H9 (cell line): ENCODE measurements around the gene VGF. TPM values are rescaled to one million over a fixed set of nuclear protein-coding genes. Genes with fewer than 3 reads are reported as not detected.

ENCODE experiments used
- DNase-seq: peaks from one replicate; pipeline ENCODE4 v3.0.0-alpha.2; 2017
- H2AFZ ChIP-seq: one replicate; pipeline ENCODE4 v1.6.1; 2013; ENCODE audit warnings: mild to moderate bottlenecking, low read length, control low read depth, moderate library complexity
- H2AK5ac ChIP-seq: 2 replicates; pipeline ENCODE4 v1.6.1; 2013; ENCODE audit warnings: low read length, control low read depth, mixed read lengths; ENCODE audit not compliant: insufficient read length
- H2BK120ac ChIP-seq: one replicate; pipeline ENCODE4 v1.6.1; 2013; ENCODE audit warnings: low read depth, mild to moderate bottlenecking, low read length, control low read depth, inconsistent platforms; ENCODE audit not compliant: poor library complexity, severe bottlenecking
- H2BK12ac ChIP-seq: 2 replicates; pipeline ENCODE4 v1.6.1; 2013; ENCODE audit warnings: low read length, control low read depth, mixed read lengths, low read depth; ENCODE audit not compliant: insufficient read length
- H2BK15ac ChIP-seq: 2 replicates; pipeline ENCODE4 v1.6.1; 2013; ENCODE audit warnings: low read depth, low read length, control low read depth
- H2BK20ac ChIP-seq: one replicate; pipeline ENCODE4 v1.6.1; 2013; ENCODE audit warnings: low read depth, mild to moderate bottlenecking, low read length, control low read depth, inconsistent platforms; ENCODE audit not compliant: poor library complexity, severe bottlenecking
- H2BK5ac ChIP-seq: 2 replicates; pipeline ENCODE4 v1.6.1; 2013; ENCODE audit warnings: low read length, control low read depth, mixed read lengths; ENCODE audit not compliant: insufficient read length
- H3K14ac ChIP-seq: 2 replicates; pipeline ENCODE4 v1.6.1; 2013; ENCODE audit warnings: low read length, control low read depth; ENCODE audit not compliant: insufficient read depth
- H3K18ac ChIP-seq: 2 replicates; pipeline ENCODE4 v1.6.1; 2013; ENCODE audit warnings: low read depth, mild to moderate bottlenecking, mixed read lengths, low read length, control low read depth; ENCODE audit not compliant: insufficient read length
- H3K23ac ChIP-seq: 2 replicates; pipeline ENCODE4 v1.6.1; 2013; ENCODE audit warnings: low read length, control low read depth, mixed read lengths, low read depth; ENCODE audit not compliant: insufficient read length
- H3K23me2 ChIP-seq: 2 replicates; pipeline ENCODE4 v1.6.1; 2013; ENCODE audit warnings: low read depth, mild to moderate bottlenecking, mixed read lengths, low read length, control low read depth; ENCODE audit not compliant: insufficient read length, poor library complexity, severe bottlenecking
- H3K27ac ChIP-seq: 2 replicates; pipeline ENCODE4 v1.5.1; 2013; ENCODE audit warnings: low read length, control low read depth, mixed read lengths, low read depth; ENCODE audit not compliant: insufficient read length
- H3K27me3 ChIP-seq: 2 replicates; pipeline ENCODE4 v1.6.1; 2013; ENCODE audit warnings: low read length, control low read depth, inconsistent platforms; ENCODE audit not compliant: insufficient read depth
- H3K4ac ChIP-seq: 2 replicates; pipeline ENCODE4 v1.6.1; 2013; ENCODE audit warnings: low read depth, mild to moderate bottlenecking, control low read depth, inconsistent platforms, low read length, moderate library complexity
- H3K4me1 ChIP-seq: 2 replicates; pipeline ENCODE4 v1.6.1; 2013; ENCODE audit warnings: low read length, control low read depth, inconsistent platforms; ENCODE audit not compliant: insufficient read depth
- H3K4me2 ChIP-seq: 2 replicates; pipeline ENCODE4 v1.6.1; 2013; ENCODE audit warnings: low read length, control low read depth, mixed read lengths; ENCODE audit not compliant: insufficient read length, insufficient read depth
- H3K56ac ChIP-seq: 2 replicates; pipeline ENCODE4 v1.6.1; 2013; ENCODE audit warnings: low read depth, mild to moderate bottlenecking, mixed read lengths, low read length, control low read depth; ENCODE audit not compliant: insufficient read length
- H3K79me1 ChIP-seq: 2 replicates; pipeline ENCODE4 v1.6.1; 2013; ENCODE audit warnings: low read depth, mild to moderate bottlenecking, moderate library complexity, low read length, control low read depth, inconsistent platforms; ENCODE audit not compliant: insufficient read depth, poor library complexity, severe bottlenecking
- H3K79me2 ChIP-seq: 2 replicates; pipeline ENCODE4 v1.6.1; 2013; ENCODE audit warnings: low read length, control low read depth, inconsistent platforms; ENCODE audit not compliant: insufficient read depth
- H3K9ac ChIP-seq: 2 replicates; pipeline ENCODE4 v1.6.1; 2013; ENCODE audit warnings: low read length, control low read depth, mixed read lengths; ENCODE audit not compliant: insufficient read length; ENCODE audit errors: extremely low read depth
- H3K9me3 ChIP-seq: one replicate; pipeline ENCODE4 v1.6.1; 2013; ENCODE audit warnings: low read depth, low read length, inconsistent platforms; ENCODE audit not compliant: control insufficient read depth
- H3T11ph ChIP-seq: one replicate; pipeline ENCODE4 v1.6.1; 2013; ENCODE audit warnings: mild to moderate bottlenecking, low read length, control low read depth, inconsistent platforms
- H4K20me1 ChIP-seq: one replicate; pipeline ENCODE4 v1.6.1; 2013; ENCODE audit not compliant: control insufficient read depth, insufficient read length, insufficient read depth
- H4K5ac ChIP-seq: 2 replicates; pipeline ENCODE4 v1.6.1; 2013; ENCODE audit warnings: low read depth, mild to moderate bottlenecking, mixed read lengths, low read length, control low read depth; ENCODE audit not compliant: insufficient read length
- H4K8ac ChIP-seq: replicated peaks from 2 replicates; pipeline ENCODE4 v1.6.1; 2013; ENCODE audit warnings: low read length, control low read depth, mixed read lengths, low read depth; ENCODE audit not compliant: insufficient read length
- H4K91ac ChIP-seq: 2 replicates; pipeline ENCODE4 v1.6.1; 2013; ENCODE audit warnings: low read depth, mild to moderate bottlenecking, moderate library complexity, mixed read lengths, low read length, control low read depth; ENCODE audit not compliant: insufficient read length
- H3K27ac Mint-ChIP-seq, 3 experiments: 2 replicates in 2 of 3; 3 replicates in 1 of 3; pipeline ENCODE4 v1.8.0; 2020 to 2021; ENCODE audit warnings: mixed read lengths in 3 of 3, mild to moderate bottlenecking in 1 of 3, moderate library complexity in 1 of 3
- H3K27me3 Mint-ChIP-seq: 2 replicates; pipeline ENCODE4 v1.8.0; 2021; ENCODE audit warnings: low read depth, mild to moderate bottlenecking, moderate library complexity, mixed read lengths
- H3K36me3 Mint-ChIP-seq, 3 experiments: 2 replicates in 2 of 3; 3 replicates in 1 of 3; pipeline ENCODE4 v1.8.0; 2020 to 2021; ENCODE audit warnings: low read depth in 3 of 3, mixed read lengths in 3 of 3; ENCODE audit not compliant: insufficient read depth in 1 of 3
- H3K4me1 Mint-ChIP-seq, 2 experiments: 2 replicates each; pipeline ENCODE4 v1.8.0; 2020; ENCODE audit warnings: mixed read lengths in 2 of 2
- H3K4me3 Mint-ChIP-seq, 2 experiments: 2 replicates in 1 of 2; 3 replicates in 1 of 2; pipeline ENCODE4 v1.8.0; 2020 to 2021; ENCODE audit warnings: mild to moderate bottlenecking in 2 of 2, mixed read lengths in 2 of 2, moderate library complexity in 1 of 2
- H3K9me3 Mint-ChIP-seq, 2 experiments: 2 replicates in 1 of 2; 3 replicates in 1 of 2; pipeline ENCODE4 v1.8.0; 2020; ENCODE audit warnings: mild to moderate bottlenecking in 2 of 2, mixed read lengths in 2 of 2, moderate library complexity in 1 of 2
- CTCF ChIP-seq: fragments of 200-600 bp; sonication (generic); conservative IDR thresholded peaks from 3 replicates; pipeline ENCODE4 v1.8.0; 2021; ENCODE audit warnings: antibody characterized with exemption, mild to moderate bottlenecking
- WGBS: extraction: QIAGEN DNeasy Blood & Tissue Kit; methylation state at CpG from one replicate; pipeline ENCODE4 v1.1.7; 2013; ENCODE audit warnings: missing lambda C conversion rate, low lambda C conversion rate, mixed read lengths; ENCODE audit not compliant: insufficient read length; ENCODE audit errors: extremely low coverage; 5-methylcytosine and 5-hydroxymethylcytosine counted together
- total RNA-seq: library from RNA; stranded (reverse); gene quantifications from 2 replicates; pipeline ENCODE4 v1.2.1, GENCODE V29; 2021

VGF gene
- total RNA-seq, 1 experiment from 2014 or later, result 37.1 TPM

GRCh38 chr7:101200862-101201599 is 35.7 kb upstream of the VGF start, which contains the start of gene MOGAT3:
Gene MOGAT3, minus strand, starts transcription at chr7:101201036. Its CDS starts 182 bp downstream, at chr7:101200854.
- Histone ChIP-seq H4K91ac (no peak within 1 kb of the TSS), H3K4me2 (peak within 1 kb of the TSS; percentile 23), H3K14ac (peak within 1 kb of the TSS; percentile 10), H2BK5ac (no peak within 1 kb of the TSS), H4K5ac (no peak within 1 kb of the TSS), H2AFZ (no peak within 1 kb of the TSS), H3K23me2 (peaks cover 3% of the 10 kb centered on the region), H2BK15ac (no peak within 1 kb of the TSS), H3K79me2 (no peaks in the 10 kb centered on the region), H3K79me1 (no peaks in the 10 kb centered on the region), H3K27me3 (no peaks in the 10 kb centered on the region), H3K18ac (peak within 1 kb of the TSS; percentile 5), H3K9ac (no peak within 1 kb of the TSS), H2BK12ac (no peak within 1 kb of the TSS), H3T11ph (no peak within 1 kb of the TSS), H3K23ac (no peak within 1 kb of the TSS), H3K56ac (no peak within 1 kb of the TSS), H4K20me1 (no peaks in the 10 kb centered on the region), H2AK5ac (no peak within 1 kb of the TSS), H3K4ac (no peak within 1 kb of the TSS), H2BK20ac (no peak within 1 kb of the TSS), H4K8ac (no peak within 1 kb of the TSS), H3K27ac (no peak within 1 kb of the TSS), H2BK120ac (no peak within 1 kb of the TSS), H3K4me1 (no peaks in the 10 kb centered on the region; the same call in 1 of the 2 replicates), H3K9me3 (no peaks in the 10 kb centered on the region)
- peak within 1 kb of the TSS in 2 of 3 experiments; percentile 4 to 75; a peak in 3 of 7 replicates for H3K27ac Mint-ChIP-seq
- no CpG with 5 or more reads among the region's 21 CpGs for WGBS
- H3K36me3 Mint-ChIP-seq, result peaks cover 0 to 8% (median 4%) of the 10 kb centered on the region in 3 experiments; a peak in 3 of 7 replicates
- H3K4me3 Mint-ChIP-seq, result peak within 1 kb of the TSS; percentile 52 to 67
- peak; percentile 58 for DNase-seq
- H3K4me1 Mint-ChIP-seq, result peaks cover 14 to 19% of the 10 kb centered on the region in 2 experiments
- H3K27me3 Mint-ChIP-seq, result peaks cover 12% of the 10 kb centered on the region
- H3K9me3 Mint-ChIP-seq, result no peaks in the 10 kb centered on the region
- TF ChIP-seq CTCF, result no peak
